Measurements from ENCODE around the gene ZNF814.

GRCh38 chr19:57914531-57914930, 25.7 kb upstream of the ZNF814 start:
- TF ChIP-seq CTCF (conservative IDR thresholded peaks at IDR 0.05 in 1 of 2, IDR thresholded peaks at IDR 0.05 in 1 of 2; ENCODE audit: low read depth in 1 of 2, low read length in 2 of 2) (no peak), EZH2 (IDR thresholded peaks at IDR 0.05; ENCODE audit: low read length, missing control alignments) (no peak)

All from fibroblast of lung (primary cell).